ENCODE results near the gene SYMPK. TPM values are rescaled to one million over a fixed set of nuclear protein-coding genes. Genes with fewer than 3 reads are reported as not detected.
A peak's percentile ranks its signal among the peaks of the same experiment; 100 is the strongest.

Gene SYMPK
- total and polyA plus RNA-seq, 2 experiments from 2014 or later: 33.4 to 41.6 TPM

DNA sequence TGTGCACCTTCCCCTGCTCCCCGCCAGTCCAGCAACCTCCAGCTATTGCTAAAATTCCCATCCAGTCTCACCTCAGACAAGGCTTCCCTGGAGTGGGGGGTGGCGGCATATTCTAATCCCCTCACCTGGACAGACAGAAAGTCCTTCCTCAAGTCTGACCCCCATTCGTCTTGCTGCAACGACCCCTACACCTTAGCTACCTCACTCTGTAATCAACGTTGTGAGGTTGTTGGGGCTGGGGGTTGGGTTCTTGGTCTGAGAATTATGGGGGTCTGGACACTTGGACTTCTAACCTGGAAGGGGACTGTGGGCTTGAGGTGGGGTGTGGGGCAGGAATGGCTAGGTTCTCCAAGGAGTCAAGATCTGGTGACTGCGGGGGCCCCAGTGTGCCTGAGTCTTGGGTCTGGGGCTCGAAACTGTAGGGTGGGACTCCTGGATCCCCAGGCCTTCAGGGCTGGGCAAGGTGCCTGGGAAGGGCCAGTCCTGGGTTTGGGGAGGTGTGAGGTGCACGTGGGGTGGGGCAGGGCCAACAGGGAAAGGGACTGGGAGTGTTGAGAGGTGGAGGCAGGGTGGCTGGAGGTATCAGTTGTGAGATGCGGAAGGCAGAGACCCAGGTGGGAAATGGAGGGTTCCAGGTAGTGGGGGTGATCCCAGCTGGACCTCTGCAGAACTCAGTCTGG is 2.5 kb upstream of the SYMPK start:
- WGBS (ENCODE audit: low lambda C conversion rate, missing lambda C conversion rate): 57% methylated on average over 8 of the region's 9 CpGs
- H3K79me2 ChIP-seq: peaks cover 69% of the 10 kb centered on the region

DNA sequence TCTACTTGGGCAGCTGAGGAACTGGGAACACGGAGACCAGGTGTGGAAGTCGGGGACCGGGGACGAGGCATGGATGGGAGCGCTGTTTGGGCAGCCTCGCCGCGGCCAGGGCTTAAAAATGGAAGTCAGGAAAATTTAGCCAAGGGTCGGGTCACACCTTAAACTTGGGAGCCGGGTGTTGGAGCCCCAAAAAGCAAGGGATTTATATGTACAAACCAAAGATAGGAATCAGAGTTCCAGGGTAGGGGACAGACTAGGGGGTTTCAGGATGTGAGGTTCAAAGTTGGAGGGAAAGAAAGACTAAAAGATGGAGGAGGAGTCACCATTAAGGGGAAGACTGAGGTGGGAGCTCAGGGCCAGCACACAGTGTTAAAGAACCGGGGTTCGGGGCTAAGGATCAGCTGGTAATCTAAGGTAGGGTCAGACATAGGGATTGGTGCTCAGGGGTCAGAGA is 1.7 kb upstream of the SYMPK start:
- H3K9me3 ChIP-seq (ENCODE audit: low read depth): no peaks in the 10 kb centered on the region
- TF ChIP-seq EZH2phosphoT487 (IDR thresholded peaks at IDR 0.05; ENCODE audit: low read depth, severe bottlenecking, unreplicated experiment) (peak; percentile 79), EZH2 (IDR thresholded peaks at IDR 0.05; ENCODE audit: borderline replicate concordance) (no peak)
- H3K4me1 ChIP-seq (ENCODE audit: insufficient read depth): peaks cover 6% of the 10 kb centered on the region
- 10% methylated on average over 12 of the region's 12 CpGs for WGBS (ENCODE audit: low lambda C conversion rate, missing lambda C conversion rate)
- peak overlapping the region; percentile 32 for H2AFZ ChIP-seq
- peak overlapping the region; percentile 55 for H3K4me3 ChIP-seq
- H4K20me1 ChIP-seq (ENCODE audit: insufficient read depth, poor library complexity, severe bottlenecking): no peaks in the 10 kb centered on the region
- H3K27me3 ChIP-seq: peaks cover 13% of the 10 kb centered on the region
- no peaks in the 10 kb centered on the region for H3K9me2 ChIP-seq (replicated peaks; ENCODE audit: insufficient read depth)
- H3K4me2 ChIP-seq: peak overlapping the region; percentile 72
- DNase-seq (ENCODE audit: low spot score): no peak
- peaks cover 74% of the 10 kb centered on the region for H3K79me2 ChIP-seq
- H3K36me3 ChIP-seq (replicated peaks; ENCODE audit: insufficient read depth, low read depth): no peaks in the 10 kb centered on the region
- peak overlapping the region; percentile 69 for H3K27ac ChIP-seq

More for the DNA sequence above, 2.5 kb upstream of the SYMPK start:
- Histone ChIP-seq H3K9me2 (replicated peaks; ENCODE audit: insufficient read depth) (no peaks in the 10 kb centered on the region), H2AFZ (no peak overlapping the region), H3K27ac (peak overlapping the region; percentile 51), H3K4me3 (no peak overlapping the region), H3K36me3 (replicated peaks; ENCODE audit: insufficient read depth, low read depth) (no peaks in the 10 kb centered on the region), H3K27me3 (peaks cover 13% of the 10 kb centered on the region), H3K4me1 (ENCODE audit: insufficient read depth) (peaks cover 6% of the 10 kb centered on the region), H3K9me3 (ENCODE audit: low read depth) (no peaks in the 10 kb centered on the region), H3K4me2 (peak overlapping the region; percentile 72), H4K20me1 (ENCODE audit: insufficient read depth, poor library complexity, severe bottlenecking) (no peaks in the 10 kb centered on the region)
- no peak for DNase-seq (ENCODE audit: low spot score)
- TF ChIP-seq EZH2 (IDR thresholded peaks at IDR 0.05; ENCODE audit: borderline replicate concordance) (no peak), EZH2phosphoT487 (IDR thresholded peaks at IDR 0.05; ENCODE audit: low read depth, severe bottlenecking, unreplicated experiment) (no peak), CTCF (IDR thresholded peaks at IDR 0.05; ENCODE audit: poor library complexity) (no peak)

GRCh38 chr19:45863840-45864628 is 1.1 kb upstream of the SYMPK start, which contains the start of gene FOXA3:
Gene FOXA3, plus strand, starts transcription at chr19:45864326. Its CDS starts 131 bp downstream, at chr19:45864457.
- TF ChIP-seq EZH2phosphoT487 (IDR thresholded peaks at IDR 0.05; ENCODE audit: low read depth, severe bottlenecking, unreplicated experiment) (peak; percentile 53), EZH2 (IDR thresholded peaks at IDR 0.05; ENCODE audit: borderline replicate concordance) (peak; percentile 95), CTCF (IDR thresholded peaks at IDR 0.05; ENCODE audit: poor library complexity) (peak; percentile 68)
- H3K27ac ChIP-seq: peak within 1 kb of the TSS; percentile 69
- peak within 1 kb of the TSS; percentile 72 for H3K4me2 ChIP-seq
- peaks cover 13% of the 10 kb centered on the region for H3K27me3 ChIP-seq
- DNase-seq (ENCODE audit: low spot score): peak; percentile 89
- 10% methylated on average over 22 of the region's 71 CpGs for WGBS (ENCODE audit: low lambda C conversion rate, missing lambda C conversion rate)
- H4K20me1 ChIP-seq (ENCODE audit: insufficient read depth, poor library complexity, severe bottlenecking): no peaks in the 10 kb centered on the region
- peak within 1 kb of the TSS; percentile 43 for H2AFZ ChIP-seq
- H3K79me2 ChIP-seq: peaks cover 74% of the 10 kb centered on the region
- H3K36me3 ChIP-seq (replicated peaks; ENCODE audit: insufficient read depth, low read depth): no peaks in the 10 kb centered on the region
- peaks cover 6% of the 10 kb centered on the region for H3K4me1 ChIP-seq (ENCODE audit: insufficient read depth)
- H3K4me3 ChIP-seq: peak within 1 kb of the TSS; percentile 55
- no peaks in the 10 kb centered on the region for H3K9me2 ChIP-seq (replicated peaks; ENCODE audit: insufficient read depth)
- no peaks in the 10 kb centered on the region for H3K9me3 ChIP-seq (ENCODE audit: low read depth)

Data from hepatocyte (in vitro differentiated cells).